Measurements from ENCODE around the gene PROKR1. TPM values are rescaled to one million over a fixed set of nuclear protein-coding genes. Genes with fewer than 3 reads are reported as not detected.

The PROKR1 gene
- total RNA-seq, 2 donors from 2014 or later: 2.9 to 4.4 TPM

DNA sequence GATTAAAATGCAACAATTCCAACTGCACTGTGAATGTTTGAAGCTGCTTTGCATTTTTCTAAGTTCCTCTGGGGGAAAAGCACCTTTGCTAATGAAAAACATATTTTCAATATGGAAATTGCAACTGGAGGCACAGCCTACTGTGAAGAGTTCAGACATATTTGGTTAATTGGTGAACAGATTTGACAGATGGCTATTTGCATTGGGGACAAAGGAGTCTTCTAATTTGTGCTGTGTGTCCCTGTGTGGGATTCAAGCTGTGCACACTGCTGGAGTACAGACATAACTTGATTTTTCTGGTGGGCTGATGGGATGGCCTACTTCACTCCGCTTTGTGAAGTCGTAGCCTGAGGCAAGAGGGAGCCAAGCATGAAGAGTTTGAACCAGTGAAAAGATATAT is 50.6 kb downstream of the PROKR1 start:
- Mint-ChIP-seq H3K36me3 (ENCODE audit: low read depth) (peaks cover 13% of the 10 kb centered on the region), H3K9me3 (peaks cover 15% of the 10 kb centered on the region), H3K27me3 (ENCODE audit: insufficient read depth) (no peaks in the 10 kb centered on the region), H3K4me1 (peaks cover 19% of the 10 kb centered on the region), H3K4me3 (no peak overlapping the region), H3K27ac (no peak overlapping the region)
- H3K27me3 ChIP-seq (ENCODE audit: control insufficient read depth, insufficient read depth, low read length, poor library complexity, severe bottlenecking): no peaks in the 10 kb centered on the region
- H3K9me3 ChIP-seq (ENCODE audit: control insufficient read depth, low read length): peaks cover 8% of the 10 kb centered on the region
- TF ChIP-seq, protein P1, sequence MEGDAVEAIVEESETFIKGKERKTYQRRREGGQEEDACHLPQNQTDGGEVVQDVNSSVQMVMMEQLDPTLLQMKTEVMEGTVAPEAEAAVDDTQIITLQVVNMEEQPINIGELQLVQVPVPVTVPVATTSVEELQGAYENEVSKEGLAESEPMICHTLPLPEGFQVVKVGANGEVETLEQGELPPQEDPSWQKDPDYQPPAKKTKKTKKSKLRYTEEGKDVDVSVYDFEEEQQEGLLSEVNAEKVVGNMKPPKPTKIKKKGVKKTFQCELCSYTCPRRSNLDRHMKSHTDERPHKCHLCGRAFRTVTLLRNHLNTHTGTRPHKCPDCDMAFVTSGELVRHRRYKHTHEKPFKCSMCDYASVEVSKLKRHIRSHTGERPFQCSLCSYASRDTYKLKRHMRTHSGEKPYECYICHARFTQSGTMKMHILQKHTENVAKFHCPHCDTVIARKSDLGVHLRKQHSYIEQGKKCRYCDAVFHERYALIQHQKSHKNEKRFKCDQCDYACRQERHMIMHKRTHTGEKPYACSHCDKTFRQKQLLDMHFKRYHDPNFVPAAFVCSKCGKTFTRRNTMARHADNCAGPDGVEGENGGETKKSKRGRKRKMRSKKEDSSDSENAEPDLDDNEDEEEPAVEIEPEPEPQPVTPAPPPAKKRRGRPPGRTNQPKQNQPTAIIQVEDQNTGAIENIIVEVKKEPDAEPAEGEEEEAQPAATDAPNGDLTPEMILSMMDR (conservative IDR thresholded peaks at IDR 0.05): no peak
- no peak overlapping the region for H3K4me3 ChIP-seq (ENCODE audit: low read length)
- H3K36me3 ChIP-seq (ENCODE audit: control insufficient read depth, insufficient read depth, low read length): no peaks in the 10 kb centered on the region
- H3K4me1 ChIP-seq (ENCODE audit: control insufficient read depth, insufficient read depth, low read length): peaks cover 3% of the 10 kb centered on the region
- DNase-seq: no peak
- no peak overlapping the region for H3K9ac ChIP-seq (ENCODE audit: extremely low read depth, low read length, poor library complexity, severe bottlenecking)
- peak overlapping the region; percentile 22 for H3K27ac ChIP-seq (ENCODE audit: low read depth, low read length)
- WGBS, 2 experiments (ENCODE audit: insufficient coverage in 1 of 2, insufficient read length in 1 of 2): 88 to 92% methylated on average over 1 to 2 of the region's 2 CpGs

DNA sequence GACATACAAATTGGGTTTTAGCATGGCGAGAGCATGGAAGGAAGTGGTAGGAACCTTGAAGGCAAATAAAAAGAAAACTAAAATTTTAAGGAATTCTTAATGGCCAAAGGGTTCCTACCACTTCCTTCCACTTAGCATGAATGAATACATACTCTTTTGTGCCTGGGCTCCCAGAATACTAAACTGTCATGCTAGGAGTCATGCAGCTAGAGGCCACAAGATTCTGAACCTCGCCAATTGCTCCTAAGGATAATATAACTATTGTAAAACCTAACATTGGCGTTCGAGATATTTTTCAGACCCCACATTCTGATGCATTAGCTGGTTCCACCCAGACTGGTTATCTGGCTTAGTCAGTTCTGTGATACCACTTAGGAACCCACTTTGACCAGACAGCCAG is 52.6 kb downstream of the PROKR1 start:
- Histone ChIP-seq H3K9me3 (ENCODE audit: control insufficient read depth, low read length) (peaks cover 22% of the 10 kb centered on the region), H3K27ac (ENCODE audit: low read depth, low read length) (no peak overlapping the region), H3K4me3 (ENCODE audit: low read length) (no peak overlapping the region), H3K4me1 (ENCODE audit: control insufficient read depth, insufficient read depth, low read length) (no peaks in the 10 kb centered on the region), H3K9ac (ENCODE audit: extremely low read depth, low read length, poor library complexity, severe bottlenecking) (no peak overlapping the region), H3K36me3 (ENCODE audit: control insufficient read depth, insufficient read depth, low read length) (no peaks in the 10 kb centered on the region), H3K27me3 (ENCODE audit: control insufficient read depth, insufficient read depth, low read length, poor library complexity, severe bottlenecking) (no peaks in the 10 kb centered on the region)
- H3K4me1 Mint-ChIP-seq: no peaks in the 10 kb centered on the region
- H3K27me3 Mint-ChIP-seq (ENCODE audit: insufficient read depth): no peaks in the 10 kb centered on the region
- TF ChIP-seq, protein P1 (conservative IDR thresholded peaks at IDR 0.05): no peak
- DNase-seq: no peak
- no peak overlapping the region for H3K4me3 Mint-ChIP-seq
- H3K36me3 Mint-ChIP-seq (ENCODE audit: low read depth): peaks cover 17% of the 10 kb centered on the region
- 92 to 96% methylated on average over 3 to 4 of the region's 4 CpGs for WGBS, 2 experiments (ENCODE audit: insufficient coverage in 1 of 2, insufficient read length in 1 of 2)
- no peak overlapping the region for H3K27ac Mint-ChIP-seq
- peaks cover 31% of the 10 kb centered on the region for H3K9me3 Mint-ChIP-seq

DNA sequence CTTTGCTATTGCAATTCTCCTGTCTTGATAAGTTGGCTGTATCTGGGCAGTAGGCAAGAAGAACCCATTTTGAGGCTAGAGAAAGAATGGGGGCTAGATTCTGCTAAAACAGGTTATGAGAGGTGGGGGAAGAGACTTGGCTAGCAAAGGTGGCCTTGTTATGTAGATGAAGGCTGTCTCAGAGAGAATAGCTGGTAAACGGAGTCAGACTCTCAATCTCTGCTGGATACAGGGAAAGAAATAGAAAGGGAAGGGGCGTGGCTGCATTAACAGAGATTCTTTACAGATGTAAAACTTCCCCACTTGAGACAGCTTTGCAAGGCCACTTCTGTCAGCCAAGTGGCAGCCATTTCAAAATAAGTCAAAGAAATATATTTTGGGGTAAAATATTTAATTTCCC is 53.2 kb downstream of the PROKR1 start:
- Histone ChIP-seq H3K9ac (ENCODE audit: extremely low read depth, low read length, poor library complexity, severe bottlenecking) (no peak overlapping the region), H3K27me3 (ENCODE audit: control insufficient read depth, insufficient read depth, low read length, poor library complexity, severe bottlenecking) (no peaks in the 10 kb centered on the region), H3K9me3 (ENCODE audit: control insufficient read depth, low read length) (peaks cover 22% of the 10 kb centered on the region), H3K36me3 (ENCODE audit: control insufficient read depth, insufficient read depth, low read length) (no peaks in the 10 kb centered on the region), H3K4me1 (ENCODE audit: control insufficient read depth, insufficient read depth, low read length) (no peaks in the 10 kb centered on the region), H3K4me3 (ENCODE audit: low read length) (no peak overlapping the region), H3K27ac (ENCODE audit: low read depth, low read length) (no peak overlapping the region)
- H3K27ac Mint-ChIP-seq: no peak overlapping the region
- H3K27me3 Mint-ChIP-seq (ENCODE audit: insufficient read depth): no peaks in the 10 kb centered on the region
- TF ChIP-seq, protein P1 (conservative IDR thresholded peaks at IDR 0.05): no peak
- no peak overlapping the region for H3K4me3 Mint-ChIP-seq
- no peaks in the 10 kb centered on the region for H3K4me1 Mint-ChIP-seq
- H3K36me3 Mint-ChIP-seq (ENCODE audit: low read depth): peaks cover 17% of the 10 kb centered on the region
- peaks cover 31% of the 10 kb centered on the region for H3K9me3 Mint-ChIP-seq
- no peak for DNase-seq
- 73 to 86% methylated on average over 2 of the region's 2 CpGs for WGBS, 2 experiments (ENCODE audit: insufficient coverage in 1 of 2, insufficient read length in 1 of 2)
